ENCODE data around the gene MICB. TPM values are rescaled to one million over a fixed set of nuclear protein-coding genes. Genes with fewer than 3 reads are reported as not detected.
"Not testable (repeated sequence)": the region's sequence is repeated elsewhere in the genome, so short reads cannot be mapped to it uniquely, and the experiment has no call there.

The MICB gene
- total and polyA plus RNA-seq, 9 of the 15 experiments (the other 6 are each of a cell fraction or from before 2014, with no cell fraction given), result 13.3 to 34.5 (median 19.8) TPM

- 4% methylated on average over 2 of the region's 2 CpGs for WGBS (ENCODE audit: insufficient coverage, low coverage, missing lambda C conversion rate)
Measured at GRCh38 chr6:31493550-31493874, 4.4 kb upstream of the MICB start.

More at GRCh38 chr6:31493550-31493874, 4.4 kb upstream of the MICB start:
- H3K9me1 ChIP-seq (ENCODE audit: control insufficient read depth, insufficient read depth, low read length); H3K27me3 ChIP-seq (ENCODE audit: control insufficient read depth in 2 of 2, insufficient read depth in 2 of 2, low read length in 2 of 2); H4K20me1 ChIP-seq (replicated peaks; ENCODE audit: control insufficient read depth, insufficient read depth, low read length); DNase-seq (ENCODE audit: extremely low read depth in 1 of 4, low spot score in 3 of 4); H3K9me3 ChIP-seq (replicated peaks; ENCODE audit: control insufficient read depth, insufficient read depth, low read depth, low read length); ATAC-seq; H3K27ac ChIP-seq (ENCODE audit: extremely low read depth, low read depth, low read length); BruUV-seq (replicated peaks); H3K36me3 ChIP-seq (ENCODE audit: control insufficient read depth, insufficient read depth, low read length): not testable (repeated sequence)
- Histone ChIP-seq H3K4me3 (peak overlapping the region; percentile 54; the same call in 1 of the 2 replicates), H3K9ac (ENCODE audit: insufficient read depth in 1 of 2, low read depth in 2 of 2, low read length in 2 of 2) (peak overlapping the region; percentile 74 to 99; a peak in 2 of 4 replicates), H3K4me2 (ENCODE audit: insufficient read depth, low read length) (peak overlapping the region; percentile 86; the same call in 1 of the 2 replicates), H3K79me2 (ENCODE audit: control insufficient read depth, insufficient read depth, low read length) (peaks cover 15% of the 10 kb centered on the region; the same call in 2 of the 3 replicates), H2AFZ (ENCODE audit: low read depth, low read length) (peak overlapping the region; percentile 95), H3K4me1 (replicated peaks in 1 of 2; ENCODE audit: control insufficient read depth in 2 of 2, insufficient read depth in 2 of 2, low read length in 2 of 2) (peaks cover 37 to 47% of the 10 kb centered on the region in 2 experiments)
- FAIRE-seq, result peak; percentile 11
- in situ Hi-C loops (cut with MboI) (loop anchor here (5.0 kb wide), 1 partner anchor 109 kb away; no protein-coding TSS in a partner anchor), intact Hi-C loops (cut with micrococcal nuclease) (loop anchor here (5.0 kb wide), 1 partner anchor 34 kb away; the partner anchor contains the start of gene MCCD1)
- ChIA-PET POLR2A (interaction anchor here (3.4 kb wide), 1 partner anchor 49 kb away, joined by 21 read pairs; the partner anchor contains the start of gene DDX39B), CTCF (ENCODE audit: low intra/inter-chr PET ratio) (interaction anchor here (0.6 to 2.6 kb wide), 2 partner anchors 18 to 105 kb away, joined by 3 to 16 read pairs; no protein-coding TSS in a partner anchor)
- TF ChIP-seq ZNF512 (tag; IDR thresholded peaks at IDR 0.05) (peak; percentile 71; the same call in 1 of the 2 replicates), MTA1 (IDR thresholded peaks at IDR 0.05; ENCODE audit: borderline replicate concordance) (0 out of 2 replicates have a peak, but pooled peaks have one; percentile 35), CGGBP1 (CRISPR knock-in tag; IDR thresholded peaks at IDR 0.05) (0 out of 2 replicates have a peak, but pooled peaks have one; percentile 8), NFATC3 (IDR thresholded peaks at IDR 0.05) (0 out of 2 replicates have a peak, but pooled peaks have one; percentile 45), ARNT (IDR thresholded peaks at IDR 0.05) (0 out of 4 replicates have a peak, but pooled peaks of 1 of the 2 experiments have one; percentile 43)

Data from K562 (cell line).